IPS-18c (cell line): ENCODE results near the gene JAML.
"Not testable (repeated sequence)": the region's sequence is repeated elsewhere in the genome, so short reads cannot be mapped to it uniquely, and the experiment has no call there.

Experiments
- H3K4me3 ChIP-seq: 2 replicates; pipeline ENCODE4 v1.7.0; 2013; ENCODE audit warnings: low read depth, mild to moderate bottlenecking, low read length, moderate library complexity; ENCODE audit not compliant: insufficient read depth
- H3K9me3 ChIP-seq: one replicate; pipeline ENCODE4 v1.6.1; 2013; ENCODE audit warnings: mild to moderate bottlenecking, low read length, moderate library complexity; ENCODE audit not compliant: control insufficient read depth, insufficient read depth

Gene JAML

DNA sequence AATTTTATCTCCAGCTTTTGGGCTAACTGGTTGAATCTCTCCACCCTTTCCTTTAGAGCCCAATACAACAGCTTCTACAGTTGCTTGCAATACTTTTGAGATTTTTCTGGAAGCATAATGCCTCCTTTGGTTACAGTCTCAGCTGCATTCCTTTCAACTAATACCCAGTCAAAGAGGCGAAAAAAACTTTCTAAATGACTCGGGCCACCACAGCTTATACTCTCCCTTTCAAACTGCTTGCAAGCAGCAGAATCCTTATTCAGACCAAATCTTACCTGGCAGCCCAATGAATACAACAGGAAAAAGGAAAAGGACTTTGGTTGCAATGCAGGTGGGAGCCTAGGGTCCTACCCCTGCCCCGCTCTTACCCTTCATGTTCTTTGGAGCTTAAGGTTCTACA, 15.8 kb downstream of the JAML start:
- H3K4me3 ChIP-seq = no peak overlapping the region

DNA sequence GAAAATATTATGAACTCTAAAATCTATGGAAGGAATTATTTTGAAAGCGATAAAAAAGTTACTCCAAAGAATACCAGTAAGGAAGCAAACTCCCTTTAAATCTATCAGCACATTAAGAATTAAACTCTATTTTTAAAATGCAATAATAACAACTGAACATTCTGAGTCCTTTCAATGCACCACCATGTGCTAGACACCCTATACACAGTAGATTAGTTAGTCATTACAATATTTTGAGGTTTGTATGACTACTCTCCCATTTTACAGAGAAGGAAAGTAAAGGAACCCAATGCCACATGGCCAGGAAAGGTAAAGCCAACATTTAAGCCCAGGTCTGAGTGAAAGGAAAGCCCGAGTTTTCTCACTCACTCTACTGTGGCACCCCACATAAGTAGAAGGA, 17.7 kb downstream of the JAML start:
- H3K4me3 ChIP-seq = no peak overlapping the region
- no peaks in the 10 kb centered on the region for H3K9me3 ChIP-seq

More for the DNA sequence above, 15.8 kb downstream of the JAML start:
- H3K9me3 ChIP-seq = no peaks in the 10 kb centered on the region

- Histone ChIP-seq H3K4me3 (no peak overlapping the region), H3K9me3 (no peaks in the 10 kb centered on the region)
Observed at GRCh38 chr11:118206391-118207031, 18.3 kb downstream of the JAML start.

- H3K4me3 ChIP-seq = no peak overlapping the region
Observed at GRCh38 chr11:118205606-118206378, 19.0 kb downstream of the JAML start.

DNA sequence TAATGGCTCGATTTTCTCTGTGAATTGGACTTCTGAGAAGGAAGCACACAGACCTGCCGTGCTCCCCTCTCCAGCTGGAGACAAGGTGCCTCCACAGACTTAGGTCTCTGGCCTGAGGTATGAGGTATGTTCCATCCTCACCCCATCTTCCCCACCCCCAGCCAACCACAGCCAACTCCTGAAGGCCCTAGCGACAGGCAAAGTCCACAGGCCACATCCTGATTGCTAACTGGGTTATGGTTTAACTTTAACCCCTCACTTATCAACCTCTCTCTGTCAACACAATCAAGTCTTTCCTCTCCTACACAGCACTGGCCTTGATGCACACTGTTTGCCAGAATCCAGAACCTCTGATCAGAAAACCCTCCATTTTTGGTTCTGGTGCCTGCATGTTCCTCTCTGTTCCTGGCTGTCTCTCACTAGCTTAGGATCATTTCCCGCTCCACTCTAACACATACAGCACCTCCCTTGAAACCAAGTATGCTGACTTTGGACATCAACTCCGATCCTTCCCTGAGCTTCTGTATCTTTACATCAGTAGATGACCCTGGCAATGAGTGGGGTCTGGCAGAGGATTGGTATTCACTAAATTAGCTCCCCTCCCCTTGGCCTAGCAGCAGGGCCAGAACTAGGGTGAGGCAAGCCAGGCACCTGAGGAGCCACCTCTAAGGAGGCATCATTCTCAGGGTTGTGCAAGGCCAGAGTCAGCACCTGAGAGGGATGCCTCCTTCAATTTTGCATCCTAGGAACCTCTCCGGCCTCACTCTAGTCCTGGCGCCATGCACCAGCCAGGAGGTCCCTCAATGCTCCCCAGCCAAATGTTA, 22.0 kb downstream of the JAML start:
- no peak overlapping the region for H3K4me3 ChIP-seq
- H3K9me3 ChIP-seq = no peaks in the 10 kb centered on the region

More at GRCh38 chr11:118205606-118206378, 19.0 kb downstream of the JAML start:
- no peaks in the 10 kb centered on the region for H3K9me3 ChIP-seq

- Histone ChIP-seq H3K4me3 (no peak overlapping the region), H3K9me3 (no peaks in the 10 kb centered on the region)
Observed at GRCh38 chr11:118201966-118202365, 22.8 kb downstream of the JAML start.

- no peaks in the 10 kb centered on the region for H3K9me3 ChIP-seq
- H3K4me3 ChIP-seq = no peak overlapping the region
Observed at GRCh38 chr11:118200901-118201680, 23.7 kb downstream of the JAML start.

DNA sequence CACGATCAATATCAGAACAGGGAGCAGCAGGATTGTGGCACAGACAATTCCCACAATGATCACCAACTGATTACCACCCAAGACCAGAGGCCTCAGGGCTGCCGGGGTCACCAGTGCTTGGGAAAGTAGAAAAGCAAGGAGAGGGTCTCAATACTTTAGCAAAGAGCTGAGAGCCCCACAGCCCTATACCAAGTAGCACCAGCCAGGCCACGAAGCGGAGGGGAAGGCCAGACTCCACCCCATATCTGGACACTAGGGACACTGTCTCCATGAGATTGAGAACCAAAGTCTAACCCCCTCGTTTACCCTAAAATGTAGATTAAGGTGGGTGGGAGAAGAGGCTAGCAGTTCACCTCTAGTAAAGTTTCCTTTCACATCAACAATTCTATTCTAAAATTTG, 24.3 kb downstream of the JAML start:
- Histone ChIP-seq H3K4me3 (no peak overlapping the region; the same call in 1 of the 2 replicates), H3K9me3 (no peaks in the 10 kb centered on the region)

- H3K9me3 ChIP-seq = no peaks in the 10 kb centered on the region
- no peak overlapping the region for H3K4me3 ChIP-seq
Observed at GRCh38 chr11:118199135-118199534, 25.7 kb downstream of the JAML start.

DNA sequence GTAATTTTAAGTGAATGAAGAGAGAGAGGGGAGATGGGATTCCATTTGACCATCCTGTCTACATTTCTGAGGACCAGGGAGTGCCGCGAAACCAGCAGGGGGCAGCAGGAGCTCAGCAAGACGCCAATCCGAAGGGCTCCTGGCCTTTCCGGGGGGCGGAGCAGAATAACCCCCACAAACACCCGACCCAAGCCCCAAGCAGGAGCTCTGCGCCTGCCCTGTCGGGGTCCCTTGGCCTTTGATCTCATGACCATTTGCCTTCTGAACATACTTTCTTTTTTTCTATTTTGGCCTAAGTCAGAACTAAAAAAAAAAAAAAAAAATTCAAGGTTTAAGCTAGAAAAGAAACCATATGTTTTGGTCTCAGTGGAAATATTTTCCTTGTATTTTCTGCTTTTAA, 26.4 kb downstream of the JAML start:
- H3K4me3 ChIP-seq = no peak overlapping the region

GRCh38 chr11:118194835-118195627, 29.8 kb downstream of the JAML start:
- peaks cover 2% of the 10 kb centered on the region for H3K9me3 ChIP-seq
- H3K4me3 ChIP-seq = no peak overlapping the region

More for the DNA sequence above, 26.4 kb downstream of the JAML start:
- no peaks in the 10 kb centered on the region for H3K9me3 ChIP-seq

DNA sequence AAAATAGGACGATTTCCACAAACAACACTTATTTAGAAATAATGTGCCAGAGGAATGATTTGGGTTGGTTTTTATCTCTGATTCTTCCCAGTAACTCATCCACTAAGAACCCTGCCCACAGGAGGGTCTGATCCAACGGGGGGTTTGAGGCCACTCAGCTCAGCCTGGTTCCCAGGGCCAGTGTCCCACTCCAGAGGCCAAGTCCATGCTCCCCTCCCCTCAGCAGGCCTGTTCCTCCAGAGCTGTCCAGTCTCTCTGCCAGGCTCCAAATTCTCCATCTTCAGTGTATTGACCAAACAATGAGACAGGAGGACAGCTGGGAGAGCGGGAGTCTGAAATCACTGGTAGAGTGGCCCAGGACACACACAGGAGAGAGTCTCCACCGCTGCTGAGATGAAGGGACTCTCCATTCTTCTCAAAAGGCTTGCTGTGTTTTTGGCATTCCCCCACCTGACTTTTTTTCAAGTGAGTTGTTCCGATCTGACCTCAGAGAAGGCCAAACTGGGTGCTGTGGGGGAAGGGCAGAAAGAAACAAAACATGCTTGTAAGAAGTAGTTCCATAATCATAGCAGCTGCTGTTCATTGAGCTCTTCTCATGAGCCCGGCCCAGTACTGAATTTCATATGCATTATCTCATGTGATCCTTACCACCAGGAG, 30.8 kb downstream of the JAML start:
- Histone ChIP-seq H3K9me3 (peaks cover 2% of the 10 kb centered on the region), H3K4me3 (no peak overlapping the region)

DNA sequence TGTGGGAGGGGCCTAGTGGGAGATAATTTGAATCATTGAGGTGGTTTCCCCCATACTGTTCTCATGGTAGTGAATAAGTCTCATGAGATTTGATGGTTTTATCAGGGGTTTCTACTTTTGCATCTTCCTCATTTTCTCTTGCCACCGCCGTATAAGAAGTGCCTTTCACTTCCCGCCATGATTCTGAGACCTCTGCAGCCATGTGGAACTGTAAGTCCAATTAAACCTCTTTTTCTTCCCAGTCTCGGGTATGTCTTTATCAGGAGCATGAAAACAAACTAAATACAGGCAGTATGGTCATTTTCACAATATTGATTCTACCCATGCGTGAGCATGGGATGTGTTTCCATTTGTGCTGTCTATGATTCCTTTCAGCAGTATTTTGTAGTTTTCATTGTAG, 32.0 kb downstream of the JAML start:
- not testable (repeated sequence) for H3K4me3 ChIP-seq, H3K9me3 ChIP-seq

DNA sequence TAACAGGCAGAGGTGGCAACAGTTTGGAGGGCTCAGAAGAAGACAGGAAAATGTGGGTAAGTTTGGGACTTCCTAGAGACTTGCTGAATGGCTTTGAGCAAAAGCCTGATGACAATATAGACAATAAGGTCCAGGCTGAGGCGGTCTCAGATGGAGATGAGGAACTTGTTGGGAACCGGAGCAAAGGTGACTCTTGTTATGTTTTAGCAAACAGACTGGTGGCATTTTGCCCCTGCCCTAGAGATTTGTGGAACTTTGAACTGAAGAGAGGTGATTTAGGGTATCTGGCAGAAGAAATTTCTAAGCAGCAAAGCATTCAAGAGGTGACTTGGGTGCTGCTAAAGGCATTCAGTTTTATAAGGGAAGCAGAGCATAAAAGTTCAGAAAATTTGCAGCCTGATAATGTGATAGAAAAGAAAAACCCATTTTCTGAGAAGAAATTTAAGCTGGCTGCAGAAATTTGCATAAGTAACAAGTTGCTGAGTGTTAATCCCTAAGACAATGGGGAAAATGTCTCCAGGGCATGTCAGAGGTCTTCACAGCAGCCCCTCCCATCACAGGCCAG, 33.8 kb downstream of the JAML start:
- H3K9me3 ChIP-seq, H3K4me3 ChIP-seq: not testable (repeated sequence)

- H3K4me3 ChIP-seq = no peak overlapping the region
- peaks cover 2% of the 10 kb centered on the region for H3K9me3 ChIP-seq
Observed at GRCh38 chr11:118186346-118187107, 38.3 kb downstream of the JAML start.
